ENCODE results near the gene CYTH2. TPM values are rescaled to one million over a fixed set of nuclear protein-coding genes. Genes with fewer than 3 reads are reported as not detected.

The CYTH2 gene
- total RNA-seq, 2 experiments from 2014 or later, result 44.0 to 53.2 TPM

DNA sequence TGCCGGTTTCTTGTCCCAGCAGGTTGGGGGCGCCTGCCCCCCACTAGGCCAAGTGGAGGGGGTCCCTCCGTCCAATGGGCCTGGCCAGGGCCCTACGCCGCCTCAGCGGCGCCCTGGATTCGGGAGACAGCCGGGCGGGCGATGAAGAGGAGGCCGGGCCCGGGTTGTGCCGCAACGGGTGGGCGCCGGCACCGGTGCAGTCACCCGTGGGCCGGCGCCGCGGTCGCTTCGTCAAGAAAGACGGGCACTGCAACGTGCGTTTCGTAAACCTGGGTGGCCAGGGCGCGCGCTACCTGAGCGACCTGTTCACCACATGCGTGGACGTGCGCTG is 7.6 kb upstream of the CYTH2 start:
- no peak overlapping the region for H3K4me2 ChIP-seq (ENCODE audit: low read length)
- ChIA-PET POLR2A (interaction anchor here (0.7 kb wide), 1 partner anchor 125 kb away, joined by 3 read pairs; no protein-coding TSS in a partner anchor), CTCF (ENCODE audit: unreplicated experiment) (no interaction called here)
- no peaks in the 10 kb centered on the region for H3K79me2 ChIP-seq (ENCODE audit: insufficient read depth, low read depth, low read length)
- BruUV-seq (replicated peaks), result no TSS peak
- H3K4me1 ChIP-seq (ENCODE audit: insufficient read depth, low read length, poor library complexity, severe bottlenecking), result no peaks in the 10 kb centered on the region
- H2AFZ ChIP-seq (ENCODE audit: low read length), result no peak overlapping the region
- no peaks in the 10 kb centered on the region for H4K20me1 ChIP-seq (ENCODE audit: insufficient read depth, low read length)
- H3K9me2 ChIP-seq (ENCODE audit: insufficient read depth, low read length), result no peaks in the 10 kb centered on the region
- no peak overlapping the region for H3K4me3 ChIP-seq (ENCODE audit: low read depth, low read length, poor library complexity, severe bottlenecking)
- H3K27ac ChIP-seq (ENCODE audit: low read depth, low read length, poor library complexity, severe bottlenecking), result no peak overlapping the region
- no peak for DNase-seq (ENCODE audit: low spot score)
- no peak for TF ChIP-seq EZH2phosphoT487 (IDR thresholded peaks at IDR 0.05; ENCODE audit: borderline replicate concordance, low read depth, low read length)
- TF ChIP-seq, protein P1, sequence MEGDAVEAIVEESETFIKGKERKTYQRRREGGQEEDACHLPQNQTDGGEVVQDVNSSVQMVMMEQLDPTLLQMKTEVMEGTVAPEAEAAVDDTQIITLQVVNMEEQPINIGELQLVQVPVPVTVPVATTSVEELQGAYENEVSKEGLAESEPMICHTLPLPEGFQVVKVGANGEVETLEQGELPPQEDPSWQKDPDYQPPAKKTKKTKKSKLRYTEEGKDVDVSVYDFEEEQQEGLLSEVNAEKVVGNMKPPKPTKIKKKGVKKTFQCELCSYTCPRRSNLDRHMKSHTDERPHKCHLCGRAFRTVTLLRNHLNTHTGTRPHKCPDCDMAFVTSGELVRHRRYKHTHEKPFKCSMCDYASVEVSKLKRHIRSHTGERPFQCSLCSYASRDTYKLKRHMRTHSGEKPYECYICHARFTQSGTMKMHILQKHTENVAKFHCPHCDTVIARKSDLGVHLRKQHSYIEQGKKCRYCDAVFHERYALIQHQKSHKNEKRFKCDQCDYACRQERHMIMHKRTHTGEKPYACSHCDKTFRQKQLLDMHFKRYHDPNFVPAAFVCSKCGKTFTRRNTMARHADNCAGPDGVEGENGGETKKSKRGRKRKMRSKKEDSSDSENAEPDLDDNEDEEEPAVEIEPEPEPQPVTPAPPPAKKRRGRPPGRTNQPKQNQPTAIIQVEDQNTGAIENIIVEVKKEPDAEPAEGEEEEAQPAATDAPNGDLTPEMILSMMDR (conservative IDR thresholded peaks at IDR 0.05; ENCODE audit: low read length), result no peak
- H3K9me3 ChIP-seq (ENCODE audit: low read length), result no peaks in the 10 kb centered on the region
- intact Hi-C loops (cut with micrococcal nuclease; ENCODE audit: unreplicated experiment), result no loop called here
- H3K36me3 ChIP-seq (ENCODE audit: insufficient read depth, low read length), result peaks cover 52% of the 10 kb centered on the region

GRCh38 chr19:48461982-48462655 is 7.0 kb upstream of the CYTH2 start:
- Histone ChIP-seq H3K27ac (ENCODE audit: low read depth, low read length, poor library complexity, severe bottlenecking) (no peak overlapping the region), H3K79me2 (ENCODE audit: insufficient read depth, low read depth, low read length) (no peaks in the 10 kb centered on the region), H3K9me3 (ENCODE audit: low read length) (no peaks in the 10 kb centered on the region), H2AFZ (ENCODE audit: low read length) (no peak overlapping the region), H3K4me1 (ENCODE audit: insufficient read depth, low read length, poor library complexity, severe bottlenecking) (no peaks in the 10 kb centered on the region), H3K4me2 (ENCODE audit: low read length) (no peak overlapping the region), H3K4me3 (ENCODE audit: low read depth, low read length, poor library complexity, severe bottlenecking) (no peak overlapping the region), H3K36me3 (ENCODE audit: insufficient read depth, low read length) (peaks cover 47% of the 10 kb centered on the region; the same call in 1 of the 2 replicates), H3K9me2 (ENCODE audit: insufficient read depth, low read length) (no peaks in the 10 kb centered on the region), H4K20me1 (ENCODE audit: insufficient read depth, low read length) (no peaks in the 10 kb centered on the region)
- CTCF ChIA-PET (ENCODE audit: unreplicated experiment), result no interaction called here
- TF ChIP-seq, protein P1 (conservative IDR thresholded peaks at IDR 0.05; ENCODE audit: low read length), result no peak
- no peak for TF ChIP-seq EZH2phosphoT487 (IDR thresholded peaks at IDR 0.05; ENCODE audit: borderline replicate concordance, low read depth, low read length)
- peak; percentile 35 for DNase-seq (ENCODE audit: low spot score)
- no TSS peak for BruUV-seq (replicated peaks)
- POLR2A ChIA-PET, result no interaction called here
- intact Hi-C loops (cut with micrococcal nuclease; ENCODE audit: unreplicated experiment), result no loop called here

GRCh38 chr19:48465215-48465614 is 4.0 kb upstream of the CYTH2 start:
- intact Hi-C loops (cut with micrococcal nuclease; ENCODE audit: unreplicated experiment), result no loop called here
- TF ChIP-seq EZH2phosphoT487 (IDR thresholded peaks at IDR 0.05; ENCODE audit: borderline replicate concordance, low read depth, low read length), result no peak
- TF ChIP-seq, protein P1 (conservative IDR thresholded peaks at IDR 0.05; ENCODE audit: low read length), result no peak

More at GRCh38 chr19:48465215-48465614, 4.0 kb upstream of the CYTH2 start:
- no peak overlapping the region for H3K27ac ChIP-seq (ENCODE audit: low read depth, low read length, poor library complexity, severe bottlenecking)
- no peak overlapping the region for H2AFZ ChIP-seq (ENCODE audit: low read length)
- H4K20me1 ChIP-seq (ENCODE audit: insufficient read depth, low read length), result peaks cover 5% of the 10 kb centered on the region; the same call in 1 of the 2 replicates
- CTCF ChIA-PET (ENCODE audit: unreplicated experiment), result no interaction called here
- POLR2A ChIA-PET, result no interaction called here
- no peak for DNase-seq (ENCODE audit: low spot score)
- H3K9me3 ChIP-seq (ENCODE audit: low read length), result no peaks in the 10 kb centered on the region
- peaks cover 27% of the 10 kb centered on the region; the same call in 1 of the 2 replicates for H3K36me3 ChIP-seq (ENCODE audit: insufficient read depth, low read length)
- no peaks in the 10 kb centered on the region for H3K9me2 ChIP-seq (ENCODE audit: insufficient read depth, low read length)
- no peak overlapping the region for H3K4me2 ChIP-seq (ENCODE audit: low read length)
- H3K79me2 ChIP-seq (ENCODE audit: insufficient read depth, low read depth, low read length), result peaks cover 5% of the 10 kb centered on the region
- TSS peak; percentile 25 for BruUV-seq (replicated peaks)
- peaks cover 11% of the 10 kb centered on the region for H3K4me1 ChIP-seq (ENCODE audit: insufficient read depth, low read length, poor library complexity, severe bottlenecking)
- H3K4me3 ChIP-seq (ENCODE audit: low read depth, low read length, poor library complexity, severe bottlenecking), result no peak overlapping the region
